Endodermal cell (in vitro differentiated cells): ENCODE measurements around the gene ZCCHC12. TPM values are rescaled to one million over a fixed set of nuclear protein-coding genes. Genes with fewer than 3 reads are reported as not detected.

ENCODE experiments used
- DNase-seq: peaks from one replicate; pipeline ENCODE4 v3.0.0-alpha.2; 2017
- H3K27ac ChIP-seq: 2 replicates; pipeline ENCODE4 v1.5.1; 2013; ENCODE audit warnings: mild to moderate bottlenecking, low read depth, low read length, moderate library complexity
- H3K27me3 ChIP-seq: 2 replicates; pipeline ENCODE4 v1.6.1; 2013; ENCODE audit warnings: mild to moderate bottlenecking, low read length, moderate library complexity; ENCODE audit not compliant: insufficient read depth, control insufficient read depth, poor library complexity, severe bottlenecking
- H3K36me3 ChIP-seq: 2 replicates; pipeline ENCODE4 v1.7.0; 2013; ENCODE audit warnings: mild to moderate bottlenecking, low read length, moderate library complexity; ENCODE audit not compliant: control insufficient read depth, insufficient read depth
- H3K4me1 ChIP-seq: one replicate; pipeline ENCODE4 v1.7.0; 2013; ENCODE audit warnings: low read length; ENCODE audit not compliant: control insufficient read depth, insufficient read depth
- H3K4me3 ChIP-seq: 2 replicates; pipeline ENCODE4 v1.5.1; 2013; ENCODE audit warnings: mild to moderate bottlenecking, low read length, moderate library complexity
- H3K9ac ChIP-seq: 2 replicates; pipeline ENCODE4 v1.6.1; 2013; ENCODE audit warnings: mild to moderate bottlenecking, low read length, moderate library complexity; ENCODE audit not compliant: poor library complexity, severe bottlenecking; ENCODE audit errors: extremely low read depth
- H3K9me3 ChIP-seq: 2 replicates; pipeline ENCODE4 v1.6.1; 2013; ENCODE audit warnings: mild to moderate bottlenecking, low read length, moderate library complexity; ENCODE audit not compliant: control insufficient read depth
- H3K27ac Mint-ChIP-seq: 2 replicates; pipeline ENCODE4 v1.8.0; 2020; ENCODE audit warnings: mixed read lengths
- H3K27me3 Mint-ChIP-seq: 2 replicates; pipeline ENCODE4 v1.8.0; 2021; ENCODE audit warnings: mild to moderate bottlenecking, mixed read lengths; ENCODE audit not compliant: insufficient read depth
- H3K36me3 Mint-ChIP-seq: 2 replicates; pipeline ENCODE4 v1.8.0; 2020; ENCODE audit warnings: low read depth, mixed read lengths
- H3K4me1 Mint-ChIP-seq: 2 replicates; pipeline ENCODE4 v1.8.0; 2020; ENCODE audit warnings: mixed read lengths
- H3K4me3 Mint-ChIP-seq: 2 replicates; pipeline ENCODE4 v1.8.0; 2020; ENCODE audit warnings: mild to moderate bottlenecking, moderate library complexity, mixed read lengths
- H3K9me3 Mint-ChIP-seq: 2 replicates; pipeline ENCODE4 v1.8.0; 2020; ENCODE audit warnings: mild to moderate bottlenecking, mixed read lengths
- WGBS, 2 experiments: methylation state at CpG; one replicate each; pipeline versions ENCODE4 v1.1.5 to v1.1.7; 2013; ENCODE audit warnings: missing lambda C conversion rate in 2 of 2, mixed read lengths in 1 of 2; ENCODE audit not compliant: insufficient coverage in 1 of 2, insufficient read length in 1 of 2; 5-methylcytosine and 5-hydroxymethylcytosine counted together
- long read RNA-seq, 4 experiments: library from polyadenylated mRNA in 2 of 4; library from RNA in 1 of 4; library from capped mRNA in 1 of 4; stranded (forward) in 3 of 4; unstranded in 1 of 4; transcript quantifications; one replicate each; pipeline ENCODE4 v2.0.0, GENCODE V29; 2020 to 2021; ENCODE audit warnings: inconsistent platforms in 1 of 4
- polyA plus RNA-seq, 2 experiments: library from polyadenylated mRNA; stranded (reverse); fragments of 50-300 nt; gene quantifications; one replicate each; pipeline ENCODE4 v1.2.3, GENCODE V29; 2013
- total RNA-seq, 2 donors: library from RNA; stranded (reverse); fragmentation: NEBNext Ultra II Directional in 1 of 2; extraction: Animal tissue kit (Norgen Biotek cat#: 25700) in 1 of 2; gene quantifications; 2 replicates in 1 of 2; 3 replicates in 1 of 2; pipeline ENCODE4 v1.2.1, GENCODE V29; 2021
- TF ChIP-seq, protein P1 (sequence below): fragments of 200-600 bp; sonication (generic); conservative IDR thresholded peaks from 2 replicates; pipeline ENCODE4 v1.5.0; 2021; ENCODE audit warnings: antibody characterized with exemption, mild to moderate bottlenecking

Gene ZCCHC12
- total RNA-seq = 1 to 10 TPM; 2.1 to 4.2 TPM
- 3.6 TPM for polyA plus RNA-seq (2013, experiment 1 of 2)
- 2.6 TPM for polyA plus RNA-seq (2013, experiment 2 of 2)
- long read RNA-seq, experiment 1, partial matches to known transcripts = 0 of 3 reads
- long read RNA-seq, experiment 1, other reads (novel, unspliced or antisense) = 1 of 3 reads
- long read RNA-seq, experiment 2, transcript ZCCHC12-201 (4 exons, 2,231 nt) = major isoform, 6 of 6 reads
- long read RNA-seq, experiment 2, partial matches to known transcripts = 0 of 6 reads
- long read RNA-seq, experiment 2, other reads (novel, unspliced or antisense) = 0 of 6 reads
- long read RNA-seq, experiment 3, transcript ZCCHC12-201 (4 exons, 2,231 nt) = major isoform, 16 of 16 reads
- long read RNA-seq, experiment 3, partial matches to known transcripts = 0 of 16 reads
- long read RNA-seq, experiment 3, other reads (novel, unspliced or antisense) = 0 of 16 reads
- long read RNA-seq, experiment 4, transcript ZCCHC12-201 (4 exons, 2,231 nt) = major isoform, 19 of 30 reads
- long read RNA-seq, experiment 4, partial matches to known transcripts = 11 of 30 reads
- long read RNA-seq, experiment 4, other reads (novel, unspliced or antisense) = 0 of 30 reads

DNA sequence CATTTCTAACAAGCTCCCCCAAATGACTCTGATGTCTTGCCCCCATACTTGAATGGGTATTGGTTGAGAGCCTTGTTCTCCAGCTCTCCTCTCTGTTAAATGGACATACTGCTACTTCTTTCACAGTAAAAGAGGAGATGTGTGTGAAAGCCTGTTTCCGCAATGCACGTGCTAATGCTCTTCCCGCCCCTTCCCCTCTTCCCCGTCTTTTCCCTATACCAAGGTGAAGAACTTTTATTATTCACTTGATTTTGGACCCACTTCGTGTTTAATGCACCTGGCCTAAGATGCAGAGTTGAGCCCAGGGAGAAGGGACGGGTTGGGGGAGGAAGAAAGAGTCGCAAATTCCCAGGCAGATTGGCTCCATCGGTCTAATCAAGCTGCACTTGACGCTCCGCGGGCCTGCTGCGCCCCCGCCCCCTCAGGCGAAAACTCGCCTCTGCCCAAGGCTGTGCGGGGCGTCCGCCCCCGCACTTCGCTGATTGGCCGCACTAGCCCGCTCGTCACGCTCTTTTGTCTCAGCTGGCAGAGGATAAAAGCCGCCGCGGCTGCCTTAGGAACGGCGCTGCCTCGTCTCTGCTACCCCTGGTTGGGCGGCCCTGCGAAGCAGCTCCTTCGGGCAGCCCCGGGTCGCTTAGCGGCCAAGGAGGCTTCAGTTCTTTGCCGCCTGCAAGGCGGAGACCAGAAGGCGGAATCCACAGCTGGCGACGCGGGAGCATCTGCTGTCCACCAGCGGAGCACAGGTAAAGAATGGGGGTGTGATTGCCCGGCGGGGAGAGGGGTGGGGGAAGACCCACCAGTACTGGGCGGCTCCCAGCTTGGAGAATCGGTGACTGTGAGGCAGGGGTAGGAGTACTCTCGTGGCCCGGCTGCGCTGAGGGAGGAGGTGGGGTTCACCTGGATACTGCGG lies at the start of gene ZCCHC12:
TSS of gene ZCCHC12 (plus strand) at position 562 of the 910 bp plus-strand sequence. CDS start 1,421 bp downstream, outside the sequence.
- H3K27ac Mint-ChIP-seq = peak within 1 kb of the TSS; percentile 30
- Histone ChIP-seq H3K4me3 (peak within 1 kb of the TSS; percentile 72), H3K4me1 (no peaks in the 10 kb centered on the region), H3K27me3 (peaks cover 64% of the 10 kb centered on the region), H3K36me3 (no peaks in the 10 kb centered on the region), H3K9me3 (peaks cover 8% of the 10 kb centered on the region), H3K27ac (peak within 1 kb of the TSS; percentile 32), H3K9ac (peak within 1 kb of the TSS; percentile 15)
- WGBS, 2 experiments = 0 to 4% methylated on average over 2 to 47 of the region's 51 CpGs
- TF ChIP-seq, protein P1, sequence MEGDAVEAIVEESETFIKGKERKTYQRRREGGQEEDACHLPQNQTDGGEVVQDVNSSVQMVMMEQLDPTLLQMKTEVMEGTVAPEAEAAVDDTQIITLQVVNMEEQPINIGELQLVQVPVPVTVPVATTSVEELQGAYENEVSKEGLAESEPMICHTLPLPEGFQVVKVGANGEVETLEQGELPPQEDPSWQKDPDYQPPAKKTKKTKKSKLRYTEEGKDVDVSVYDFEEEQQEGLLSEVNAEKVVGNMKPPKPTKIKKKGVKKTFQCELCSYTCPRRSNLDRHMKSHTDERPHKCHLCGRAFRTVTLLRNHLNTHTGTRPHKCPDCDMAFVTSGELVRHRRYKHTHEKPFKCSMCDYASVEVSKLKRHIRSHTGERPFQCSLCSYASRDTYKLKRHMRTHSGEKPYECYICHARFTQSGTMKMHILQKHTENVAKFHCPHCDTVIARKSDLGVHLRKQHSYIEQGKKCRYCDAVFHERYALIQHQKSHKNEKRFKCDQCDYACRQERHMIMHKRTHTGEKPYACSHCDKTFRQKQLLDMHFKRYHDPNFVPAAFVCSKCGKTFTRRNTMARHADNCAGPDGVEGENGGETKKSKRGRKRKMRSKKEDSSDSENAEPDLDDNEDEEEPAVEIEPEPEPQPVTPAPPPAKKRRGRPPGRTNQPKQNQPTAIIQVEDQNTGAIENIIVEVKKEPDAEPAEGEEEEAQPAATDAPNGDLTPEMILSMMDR = peak; percentile 23
- H3K27me3 Mint-ChIP-seq = peaks cover 77% of the 10 kb centered on the region
- peak within 1 kb of the TSS; percentile 59 for H3K4me3 Mint-ChIP-seq
- H3K4me1 Mint-ChIP-seq = no peaks in the 10 kb centered on the region
- peak; percentile 93 for DNase-seq
- peaks cover 60% of the 10 kb centered on the region for H3K9me3 Mint-ChIP-seq
- H3K36me3 Mint-ChIP-seq = no peaks in the 10 kb centered on the region

DNA sequence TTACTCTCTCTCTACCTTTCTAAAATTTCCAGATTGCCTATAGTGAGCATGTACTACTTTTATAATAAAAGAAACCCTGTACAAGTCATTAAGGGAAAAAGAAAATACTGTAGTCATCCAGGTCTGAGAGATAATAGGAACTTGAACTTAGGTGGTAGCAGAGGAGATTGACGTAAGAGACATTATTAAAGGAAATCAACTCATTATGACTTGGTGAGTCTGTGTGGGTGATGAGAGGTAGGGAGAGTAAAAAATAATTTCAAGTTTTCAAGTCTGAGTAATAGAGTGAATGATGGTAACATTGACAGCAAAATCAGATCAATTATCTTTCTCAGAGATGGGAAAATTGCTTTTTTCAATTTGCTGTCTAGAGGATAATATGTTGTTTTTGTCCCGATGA lies 44.0 kb upstream of the ZCCHC12 start:
- 90 to 100% methylated on average over 1 to 2 of the region's 2 CpGs for WGBS, 2 experiments
- Mint-ChIP-seq H3K9me3 (peaks cover 41% of the 10 kb centered on the region), H3K4me3 (no peak overlapping the region), H3K27me3 (no peaks in the 10 kb centered on the region), H3K27ac (no peak overlapping the region), H3K4me1 (no peaks in the 10 kb centered on the region), H3K36me3 (peaks cover 2% of the 10 kb centered on the region)
- H3K9ac ChIP-seq = no peak overlapping the region
- no peak overlapping the region for H3K27ac ChIP-seq
- H3K27me3 ChIP-seq = no peaks in the 10 kb centered on the region
- no peak for DNase-seq
- TF ChIP-seq, protein P1 = no peak
- H3K36me3 ChIP-seq = no peaks in the 10 kb centered on the region
- H3K4me1 ChIP-seq = no peaks in the 10 kb centered on the region
- no peaks in the 10 kb centered on the region for H3K9me3 ChIP-seq
- H3K4me3 ChIP-seq = no peak overlapping the region

DNA sequence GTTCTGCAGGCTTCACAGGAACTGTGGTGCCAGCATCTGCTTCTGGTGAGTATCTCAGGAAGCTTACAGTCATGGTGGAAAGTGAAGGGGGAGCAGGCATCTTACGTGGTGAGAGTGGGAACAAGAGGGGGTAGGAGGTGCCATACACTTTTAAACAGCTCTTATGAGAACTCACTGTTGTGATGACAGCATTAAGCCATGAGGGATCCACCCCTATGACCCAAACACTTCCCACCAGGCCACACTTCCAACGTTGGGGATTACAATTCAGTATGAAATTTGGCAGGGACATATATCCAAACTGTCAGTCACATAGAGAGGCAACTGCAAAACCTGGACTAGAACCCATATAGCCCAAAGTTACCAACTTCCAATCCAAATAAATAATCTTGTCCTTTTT lies 43.1 kb upstream of the ZCCHC12 start:
- H3K9ac ChIP-seq = no peak overlapping the region
- H3K36me3 Mint-ChIP-seq = peaks cover 2% of the 10 kb centered on the region
- no peak overlapping the region for H3K27ac ChIP-seq
- H3K27me3 Mint-ChIP-seq = no peaks in the 10 kb centered on the region
- no peaks in the 10 kb centered on the region for H3K27me3 ChIP-seq
- no peaks in the 10 kb centered on the region for H3K4me1 ChIP-seq
- DNase-seq = no peak
- 100% methylated on average over 2 of the region's 2 CpGs; no CpG with 5 or more reads in 1 of the 2 experiments for WGBS, 2 experiments
- H3K4me3 Mint-ChIP-seq = no peak overlapping the region
- H3K27ac Mint-ChIP-seq = no peak overlapping the region
- TF ChIP-seq, protein P1 = no peak
- no peaks in the 10 kb centered on the region for H3K4me1 Mint-ChIP-seq
- peaks cover 44% of the 10 kb centered on the region for H3K9me3 Mint-ChIP-seq
- no peaks in the 10 kb centered on the region for H3K36me3 ChIP-seq
- no peak overlapping the region for H3K4me3 ChIP-seq
- H3K9me3 ChIP-seq = no peaks in the 10 kb centered on the region
